Measurements from ENCODE around the gene PRDM16.

GRCh38 chr1:3117879-3118278 is 48.9 kb downstream of the PRDM16 start:
- TF ChIP-seq RAD21 (IDR thresholded peaks at IDR 0.05; ENCODE audit: low read length) (no peak), CTCF (conservative IDR thresholded peaks at IDR 0.05; ENCODE audit: low read depth, low read length) (no peak), MAZ (IDR thresholded peaks at IDR 0.05; ENCODE audit: borderline replicate concordance, low read depth, low read length) (no peak), POLR2A (IDR thresholded peaks at IDR 0.05; ENCODE audit: low read depth, low read length) (no peak), RCOR1 (IDR thresholded peaks at IDR 0.05; ENCODE audit: insufficient replicate concordance, low read length) (no peak), FOS (IDR thresholded peaks at IDR 0.05; ENCODE audit: low read depth, low read length) (no peak), RFX5 (IDR thresholded peaks at IDR 0.05; ENCODE audit: low read depth, low read length) (no peak), MXI1 (IDR thresholded peaks at IDR 0.05; ENCODE audit: borderline replicate concordance, low read depth, low read length) (no peak), BHLHE40 (IDR thresholded peaks at IDR 0.05; ENCODE audit: low read depth, low read length) (no peak), MAFK (IDR thresholded peaks at IDR 0.05; ENCODE audit: low read depth, low read length) (no peak), SMC3 (IDR thresholded peaks at IDR 0.05; ENCODE audit: low read depth, low read length) (no peak)
- TF ChIP-seq, protein P1, sequence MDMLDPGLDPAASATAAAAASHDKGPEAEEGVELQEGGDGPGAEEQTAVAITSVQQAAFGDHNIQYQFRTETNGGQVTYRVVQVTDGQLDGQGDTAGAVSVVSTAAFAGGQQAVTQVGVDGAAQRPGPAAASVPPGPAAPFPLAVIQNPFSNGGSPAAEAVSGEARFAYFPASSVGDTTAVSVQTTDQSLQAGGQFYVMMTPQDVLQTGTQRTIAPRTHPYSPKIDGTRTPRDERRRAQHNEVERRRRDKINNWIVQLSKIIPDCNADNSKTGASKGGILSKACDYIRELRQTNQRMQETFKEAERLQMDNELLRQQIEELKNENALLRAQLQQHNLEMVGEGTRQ (IDR thresholded peaks at IDR 0.05; ENCODE audit: low read depth, low read length) = no peak
